Neural cell (in vitro differentiated cells): ENCODE data around the gene ZFP36.

Source experiments
- CTCF ChIP-seq: fragments of 450-650 bp; IDR thresholded peaks from 2 replicates; pipeline ENCODE4 v1.5.1; 2014; ENCODE audit warnings: antibody characterized with exemption, mild to moderate bottlenecking, moderate library complexity; ENCODE audit not compliant: poor library complexity, severe bottlenecking
- EP300 ChIP-seq: fragments of 450-650 bp; conservative IDR thresholded peaks from 2 replicates; pipeline ENCODE4 v1.6.1; 2014; ENCODE audit warnings: antibody characterized with exemption, mild to moderate bottlenecking, moderate library complexity; ENCODE audit not compliant: poor library complexity, severe bottlenecking
- EZH2 ChIP-seq: fragments of 200-600, 300-800 bp; shearing (Covaris generic), sonication (generic); IDR thresholded peaks from 2 replicates; pipeline ENCODE4 v1.6.1; 2014; ENCODE audit warnings: antibody characterized with exemption, low read length, borderline replicate concordance, mild to moderate bottlenecking; ENCODE audit not compliant: insufficient read depth, poor library complexity, severe bottlenecking
- MXI1 ChIP-seq: fragments of 450-650 bp; conservative IDR thresholded peaks from 2 replicates; pipeline ENCODE4 v1.6.1; 2014; ENCODE audit warnings: antibody characterized with exemption, mild to moderate bottlenecking; ENCODE audit not compliant: poor library complexity, severe bottlenecking
- POLR2AphosphoS5 ChIP-seq: IDR thresholded peaks from 2 replicates; pipeline ENCODE4 v1.6.1; 2012
- RAD21 ChIP-seq: fragments of 450-650 bp; conservative IDR thresholded peaks from 2 replicates; pipeline ENCODE4 v1.6.1; 2014; ENCODE audit warnings: antibody characterized with exemption, mild to moderate bottlenecking, moderate library complexity
- REST ChIP-seq: IDR thresholded peaks from 2 replicates; pipeline ENCODE4 v1.6.1; 2012; ENCODE audit warnings: borderline replicate concordance
- SMC3 ChIP-seq: fragments of 450-650 bp; conservative IDR thresholded peaks from 2 replicates; pipeline ENCODE4 v1.6.1; 2014; ENCODE audit warnings: antibody characterized with exemption, mild to moderate bottlenecking, moderate library complexity; ENCODE audit not compliant: poor library complexity
- TAF1 ChIP-seq: IDR thresholded peaks from 2 replicates; pipeline ENCODE4 v1.6.1; 2012; ENCODE audit warnings: low read depth

GRCh38 chr19:39386557-39386956 lies 20.1 kb upstream of the ZFP36 start:
- TF ChIP-seq CTCF (no peak), EP300 (no peak), RAD21 (no peak), REST (no peak), EZH2 (no peak), POLR2AphosphoS5 (no peak), TAF1 (no peak), MXI1 (no peak), SMC3 (no peak)
